Raji (cell line): ENCODE measurements around the gene PRKCA.

ENCODE experiments used
- POLR2A ChIP-seq: IDR thresholded peaks from 2 replicates; pipeline ENCODE4 v1.6.1; 2011; ENCODE audit warnings: low read depth, low read length, control low read depth; ENCODE audit not compliant: insufficient read depth

Gene PRKCA

GRCh38 chr17:66654764-66655163 lies 352.4 kb downstream of the PRKCA start:
- TF ChIP-seq POLR2A: no peak

- no peak for TF ChIP-seq POLR2A
Measured at GRCh38 chr17:66655461-66655860, 353.0 kb downstream of the PRKCA start.

GRCh38 chr17:66655861-66656260 lies 353.4 kb downstream of the PRKCA start:
- no peak for TF ChIP-seq POLR2A

GRCh38 chr17:66661411-66662256 lies 359.2 kb downstream of the PRKCA start:
- TF ChIP-seq POLR2A: no peak

- no peak for TF ChIP-seq POLR2A
Measured at GRCh38 chr17:66662496-66662895, 360.1 kb downstream of the PRKCA start.

GRCh38 chr17:66663041-66663606 lies 360.7 kb downstream of the PRKCA start:
- no peak for TF ChIP-seq POLR2A

- TF ChIP-seq POLR2A: no peak
Measured at GRCh38 chr17:66664336-66664735, 361.9 kb downstream of the PRKCA start.

GRCh38 chr17:66665194-66665593 lies 362.8 kb downstream of the PRKCA start:
- no peak for TF ChIP-seq POLR2A

- no peak for TF ChIP-seq POLR2A
Measured at GRCh38 chr17:66667090-66667489, 364.7 kb downstream of the PRKCA start.

- no peak for TF ChIP-seq POLR2A
Measured at GRCh38 chr17:66667491-66668030, 365.1 kb downstream of the PRKCA start.

- no peak for TF ChIP-seq POLR2A
Measured at GRCh38 chr17:66670206-66670605, 367.8 kb downstream of the PRKCA start.

- TF ChIP-seq POLR2A: no peak
Measured at GRCh38 chr17:66671156-66671555, 368.7 kb downstream of the PRKCA start.

GRCh38 chr17:66673668-66674276 lies 371.4 kb downstream of the PRKCA start:
- TF ChIP-seq POLR2A: no peak

GRCh38 chr17:66675273-66675990 lies 373.0 kb downstream of the PRKCA start:
- no peak for TF ChIP-seq POLR2A

GRCh38 chr17:66675991-66676371 lies 373.6 kb downstream of the PRKCA start:
- no peak for TF ChIP-seq POLR2A

GRCh38 chr17:66676421-66676820 lies 374.0 kb downstream of the PRKCA start:
- TF ChIP-seq POLR2A: no peak
